MV-4-11 (cell line): ENCODE data around the gene IFITM1.
"Not testable (repeated sequence)": the region's sequence is repeated elsewhere in the genome, so short reads cannot be mapped to it uniquely, and the experiment has no call there.

Source experiments
- DNase-seq: peaks from one replicate; lab custom pipeline; 2025; lab: John Stamatoyannopoulos, UW

The IFITM1 gene

DNA sequence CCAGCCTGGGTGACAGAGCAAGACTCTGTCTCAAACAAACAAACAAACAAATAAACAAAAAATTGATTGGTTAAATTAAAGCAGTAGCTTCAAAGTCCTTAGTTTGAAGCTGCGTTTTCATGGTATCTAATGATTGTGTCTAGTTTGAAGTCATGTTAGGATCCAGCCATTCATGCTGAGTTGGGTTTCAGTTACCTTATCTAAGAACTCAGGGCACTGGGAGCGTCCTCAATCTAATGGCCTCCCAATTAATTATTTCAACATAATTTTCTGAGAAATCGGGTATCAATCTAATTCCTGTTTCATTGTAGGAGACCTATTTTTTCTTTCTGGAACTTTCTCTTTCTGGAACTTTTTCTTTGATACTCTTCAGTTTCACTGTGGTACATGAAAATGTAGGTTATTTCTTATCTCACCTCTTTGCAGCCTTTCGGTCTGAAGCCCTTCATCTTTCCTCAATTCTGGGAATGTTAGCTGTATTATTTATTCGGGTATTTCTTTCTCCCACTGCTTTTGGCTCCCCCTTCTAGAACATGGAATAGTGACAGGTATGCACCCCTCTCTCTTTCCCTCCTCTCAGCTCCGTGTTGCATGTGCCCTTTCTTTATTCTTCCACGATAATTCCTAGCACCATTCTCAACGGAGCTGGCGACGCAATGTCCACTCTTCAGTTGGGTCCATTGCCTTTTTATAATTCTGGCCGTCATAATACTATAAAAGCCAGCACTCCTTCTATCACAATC lies 31.2 kb downstream of the IFITM1 start:
- DNase-seq, result no peak

DNA sequence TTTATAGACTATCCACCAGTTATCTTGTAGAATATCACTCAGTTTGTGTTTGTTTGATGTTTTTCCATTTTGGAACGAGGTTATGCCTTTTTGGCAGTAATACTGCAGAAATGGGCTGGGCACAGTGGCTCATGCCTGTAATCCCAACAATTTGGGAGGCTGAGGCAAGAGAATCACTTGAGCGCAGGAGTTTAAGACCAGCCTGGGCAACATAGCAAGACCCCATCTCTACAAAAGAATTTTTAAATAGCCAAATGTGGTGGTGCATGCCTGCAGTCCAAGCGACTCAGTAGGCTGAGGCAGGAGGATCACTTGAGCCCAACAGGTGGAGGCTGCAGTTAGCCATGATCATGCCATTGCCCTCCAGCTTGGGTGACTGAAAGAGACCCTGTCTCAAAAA lies 32.7 kb downstream of the IFITM1 start:
- no peak for DNase-seq

DNA sequence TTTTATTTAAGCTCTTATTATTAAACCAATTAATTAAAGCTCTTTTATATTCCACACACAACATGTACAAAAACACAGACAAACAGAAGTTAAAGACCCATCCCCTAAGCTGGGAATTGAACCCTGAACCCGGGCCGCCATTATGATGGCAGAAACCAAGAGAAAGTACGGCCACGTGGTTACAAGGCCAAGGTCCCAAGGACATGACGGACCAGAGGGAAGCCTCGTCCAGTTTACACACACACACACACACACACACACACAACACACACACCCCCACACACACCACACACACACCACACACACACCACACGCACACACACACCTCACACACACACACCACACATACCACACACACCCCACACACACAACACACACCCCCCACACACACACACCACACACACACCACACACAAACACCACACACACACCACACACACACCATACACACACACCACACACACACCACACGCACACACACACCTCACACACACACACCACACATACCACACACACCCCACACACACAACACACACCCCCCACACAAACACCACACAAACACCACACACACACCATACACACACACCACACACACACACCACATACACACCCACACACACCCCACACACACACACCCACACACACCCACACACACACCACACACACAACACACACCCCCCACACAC lies 35.6 kb downstream of the IFITM1 start:
- not testable (repeated sequence) for DNase-seq

DNA sequence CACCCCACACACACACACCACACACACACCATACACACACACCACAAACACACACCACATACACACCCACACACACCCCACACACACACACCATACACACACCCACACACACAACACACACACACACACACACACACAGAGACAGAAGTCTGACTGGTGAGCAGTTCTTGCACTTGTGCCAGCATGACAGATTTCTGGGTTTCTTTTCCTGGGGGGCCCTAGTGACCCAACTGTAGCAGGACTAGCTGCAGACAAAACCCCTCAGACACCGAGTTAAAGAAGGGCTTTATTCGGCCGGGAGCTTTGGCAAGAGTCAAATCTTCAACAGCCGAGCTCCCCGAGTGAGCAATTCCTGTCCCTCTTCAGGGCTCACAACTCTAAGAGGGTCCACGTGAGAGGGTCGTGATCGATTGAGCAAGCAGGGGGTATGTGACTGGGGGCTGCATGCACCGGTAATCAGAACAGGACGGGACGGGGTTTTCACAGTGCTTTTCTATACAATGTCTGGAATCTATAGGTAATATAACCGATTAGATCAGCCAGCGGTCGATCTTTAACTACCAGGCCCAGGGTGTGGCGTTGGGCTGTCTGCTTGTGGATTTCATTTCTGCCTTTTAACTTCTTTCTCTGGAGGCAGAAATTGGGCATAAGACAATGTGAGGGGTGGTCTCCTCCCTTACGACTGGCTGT lies 36.3 kb downstream of the IFITM1 start:
- DNase-seq, result peak; percentile 35

DNA sequence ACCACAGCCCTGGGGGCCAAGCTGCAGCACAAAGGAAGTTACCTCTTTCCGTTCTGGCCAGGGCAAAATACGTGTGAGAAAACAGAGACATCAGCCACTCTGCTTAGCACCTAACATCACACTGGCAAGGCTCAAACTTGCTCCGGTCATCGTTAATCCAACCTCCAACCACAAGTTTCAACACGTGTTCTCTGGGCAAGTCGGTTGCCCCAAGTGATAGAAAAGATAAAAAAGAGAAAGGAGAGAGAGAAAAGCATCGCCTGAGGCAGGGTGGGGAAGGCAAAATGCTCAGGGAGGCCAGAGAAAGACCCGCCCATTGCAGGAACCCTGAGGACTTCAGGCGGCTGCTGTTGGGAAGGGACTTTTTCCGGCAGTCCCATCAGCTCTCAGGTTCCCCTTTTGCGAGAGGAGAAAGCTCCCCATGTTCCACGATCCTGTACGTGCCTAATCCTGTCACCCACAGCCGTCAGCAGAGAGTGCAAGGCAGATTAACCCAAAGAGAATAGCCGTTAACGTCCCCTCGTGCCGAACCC lies 36.9 kb downstream of the IFITM1 start:
- peak; percentile 93 for DNase-seq

DNA sequence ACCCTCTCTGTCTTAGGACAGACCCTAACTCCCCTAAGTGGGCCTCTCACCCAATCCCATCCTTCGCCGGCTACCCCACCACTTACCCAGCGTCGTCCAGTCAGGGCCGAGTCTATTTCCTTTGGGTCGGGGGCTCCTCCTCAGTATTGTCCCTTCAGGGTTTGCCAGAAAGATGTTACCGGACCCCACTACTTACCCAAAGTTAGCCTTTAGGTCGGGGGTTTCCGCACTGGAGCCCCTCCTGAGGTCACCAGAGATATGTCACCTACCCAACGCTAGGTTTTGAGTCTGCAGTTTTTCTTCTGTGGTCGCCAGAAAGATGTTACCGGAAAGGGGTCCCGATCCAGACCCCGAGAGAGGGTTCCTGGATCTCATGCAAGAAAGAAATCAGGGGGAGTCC lies 37.6 kb downstream of the IFITM1 start:
- no peak for DNase-seq

DNA sequence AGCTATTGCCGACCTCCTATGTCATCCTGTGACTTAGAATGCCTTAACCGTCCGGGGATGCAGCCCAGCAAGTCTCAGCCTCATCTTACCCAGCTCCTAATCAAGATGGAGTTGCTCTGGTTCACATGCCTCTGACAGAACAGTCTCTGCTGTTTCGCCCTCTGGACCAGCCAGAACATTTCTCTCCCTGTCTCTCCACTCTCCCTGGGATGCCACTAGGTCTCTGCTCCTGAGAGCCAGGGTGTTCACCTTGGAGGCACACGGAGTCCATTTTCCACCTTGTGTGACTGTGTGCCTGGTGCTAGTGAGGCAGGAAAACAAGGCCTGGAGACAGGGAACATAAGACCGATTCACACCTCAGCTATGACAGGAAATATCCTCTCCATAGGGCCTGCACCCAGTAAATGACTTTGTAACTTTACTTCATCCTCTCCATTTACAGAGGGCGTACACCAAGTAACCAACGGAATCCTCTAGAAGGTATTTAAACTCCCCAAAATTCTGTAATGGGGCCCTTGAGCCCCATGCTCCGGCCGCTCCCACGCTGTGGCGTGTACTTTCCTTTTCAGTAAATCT lies 38.7 kb downstream of the IFITM1 start:
- no peak for DNase-seq

DNA sequence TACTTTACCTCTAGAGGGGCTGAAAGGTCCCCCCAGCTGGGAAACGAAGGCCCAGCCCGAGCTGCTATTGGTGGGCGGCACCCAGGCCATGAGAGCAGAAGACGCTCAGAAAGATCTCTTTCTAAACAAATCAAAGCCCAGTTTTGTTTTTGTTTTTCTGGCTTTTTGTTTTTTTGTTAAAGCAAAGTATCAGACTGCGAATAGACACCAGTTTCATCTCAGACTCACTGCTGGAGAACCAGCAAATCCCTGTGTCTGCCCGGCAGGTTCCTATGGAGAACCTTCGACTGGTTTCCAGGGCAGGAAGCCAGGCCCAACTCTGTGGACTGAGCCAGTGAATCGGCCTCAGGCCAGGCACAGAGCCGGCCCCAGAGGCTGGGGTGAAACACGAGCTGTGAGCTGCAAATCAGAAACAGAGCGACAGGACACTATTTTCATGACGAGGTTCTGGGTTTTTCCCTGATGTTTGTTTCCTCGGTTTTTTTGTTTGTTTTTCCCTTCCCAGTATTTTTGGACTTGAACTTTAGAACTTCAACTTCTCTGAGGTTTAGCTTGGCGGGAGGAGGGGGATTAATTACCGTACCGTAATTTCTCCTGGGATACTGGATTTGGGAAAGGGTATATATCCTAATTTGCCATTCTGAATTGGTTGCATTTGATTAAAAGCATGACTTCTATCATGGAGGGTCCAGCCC lies 39.5 kb downstream of the IFITM1 start:
- DNase-seq, result no peak

DNA sequence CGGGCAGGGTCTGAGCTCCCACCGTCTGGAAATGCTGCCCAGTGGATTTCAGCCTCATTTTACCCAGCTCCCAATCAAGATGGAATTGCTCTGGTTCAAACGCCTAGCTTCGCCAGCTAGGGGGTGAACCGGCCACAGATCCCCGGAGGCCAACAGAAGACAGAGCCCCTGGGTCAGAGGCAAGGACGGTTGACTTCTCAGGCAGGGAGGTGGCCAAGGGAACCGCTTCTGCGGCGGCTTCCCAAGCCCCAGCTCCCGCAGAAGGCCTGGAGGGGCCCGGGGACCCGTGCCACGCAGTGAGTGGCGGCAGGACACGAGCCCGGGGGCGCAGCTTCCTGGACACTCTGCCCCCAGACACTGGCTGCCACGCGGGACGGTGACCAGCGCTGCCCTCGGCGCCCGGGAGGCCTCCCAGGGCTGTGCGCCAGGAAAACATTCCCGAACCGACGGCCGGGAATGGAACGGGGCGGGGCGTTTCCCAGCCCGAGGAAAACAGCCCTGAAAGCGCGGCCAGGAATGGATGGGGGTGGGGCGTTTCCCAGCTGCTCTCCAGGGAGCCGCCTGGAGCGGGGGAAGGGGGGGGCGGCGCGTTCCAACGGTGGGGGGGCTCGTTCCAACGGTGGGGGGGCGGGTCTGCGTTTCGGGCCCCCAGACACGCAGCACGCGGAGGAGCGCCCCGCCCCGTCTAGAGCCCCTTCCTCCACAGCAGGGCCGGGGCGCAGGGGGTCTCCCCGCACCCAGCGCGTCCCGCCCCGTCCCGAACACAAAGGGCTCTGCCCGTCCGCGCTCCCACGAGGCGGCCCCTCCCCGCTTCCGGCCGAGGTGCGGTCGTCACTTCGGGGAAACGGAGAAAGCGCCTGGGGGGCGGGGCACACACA lies 42.0 kb downstream of the IFITM1 start:
- peak; percentile 63 for DNase-seq

DNA sequence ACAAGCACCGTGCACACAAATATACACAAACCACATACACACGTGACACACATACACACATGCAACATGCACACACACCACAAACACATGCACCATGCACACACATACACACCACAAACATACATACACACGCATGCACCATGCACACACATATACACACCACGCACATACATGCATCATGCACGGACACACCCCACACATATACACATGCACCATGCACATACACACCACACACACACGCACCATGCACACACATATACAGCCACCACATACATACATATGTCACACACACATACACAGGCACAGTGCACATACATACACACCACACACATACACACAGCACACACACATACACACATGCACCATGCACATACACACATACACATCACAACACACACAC lies 42.8 kb downstream of the IFITM1 start:
- no peak for DNase-seq

DNA sequence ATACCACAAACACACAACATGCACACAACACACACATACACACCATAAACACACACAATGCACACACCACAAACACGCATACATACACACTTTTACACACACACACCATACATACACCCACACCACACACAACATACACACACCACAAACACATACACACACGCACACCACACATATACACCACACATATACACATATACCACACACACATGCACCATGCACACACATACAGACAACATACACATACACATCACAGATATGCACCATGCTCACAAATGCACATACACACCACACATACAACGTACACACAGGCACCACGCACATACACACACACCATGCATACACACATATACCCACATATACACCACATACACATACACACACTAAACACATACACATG lies 43.7 kb downstream of the IFITM1 start:
- no peak for DNase-seq

DNA sequence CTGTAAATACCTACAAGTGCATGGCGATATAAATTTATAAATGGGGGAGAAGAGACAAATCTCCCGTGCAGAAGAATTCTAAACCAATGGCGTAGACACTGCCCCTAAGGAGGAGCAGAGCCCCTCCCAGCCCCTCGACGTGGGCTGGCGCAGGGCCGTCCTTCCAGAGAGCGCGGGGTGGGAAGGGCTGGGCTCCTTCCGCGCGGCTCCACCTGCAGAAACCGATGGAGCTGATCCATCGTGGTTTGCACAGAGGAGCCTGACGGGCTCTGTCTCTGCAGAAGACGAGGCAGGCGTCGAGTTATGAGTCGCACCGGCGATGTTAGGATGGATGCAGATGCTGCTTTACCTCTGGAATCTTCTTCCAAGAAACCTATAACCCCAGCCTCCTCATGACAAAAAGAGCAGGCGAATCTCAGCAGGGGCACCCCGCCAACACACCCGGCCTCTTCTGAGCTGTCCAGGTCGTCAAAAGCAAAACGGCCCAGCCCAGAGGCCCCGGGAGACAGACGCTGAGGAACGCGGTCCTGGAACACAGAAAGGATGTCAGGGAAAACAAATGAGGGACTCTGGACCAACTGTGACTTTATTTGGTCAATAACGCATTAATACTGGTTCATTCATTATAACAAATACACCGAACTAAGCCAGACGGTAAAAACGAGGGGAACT lies 44.4 kb downstream of the IFITM1 start:
- DNase-seq, result no peak

DNA sequence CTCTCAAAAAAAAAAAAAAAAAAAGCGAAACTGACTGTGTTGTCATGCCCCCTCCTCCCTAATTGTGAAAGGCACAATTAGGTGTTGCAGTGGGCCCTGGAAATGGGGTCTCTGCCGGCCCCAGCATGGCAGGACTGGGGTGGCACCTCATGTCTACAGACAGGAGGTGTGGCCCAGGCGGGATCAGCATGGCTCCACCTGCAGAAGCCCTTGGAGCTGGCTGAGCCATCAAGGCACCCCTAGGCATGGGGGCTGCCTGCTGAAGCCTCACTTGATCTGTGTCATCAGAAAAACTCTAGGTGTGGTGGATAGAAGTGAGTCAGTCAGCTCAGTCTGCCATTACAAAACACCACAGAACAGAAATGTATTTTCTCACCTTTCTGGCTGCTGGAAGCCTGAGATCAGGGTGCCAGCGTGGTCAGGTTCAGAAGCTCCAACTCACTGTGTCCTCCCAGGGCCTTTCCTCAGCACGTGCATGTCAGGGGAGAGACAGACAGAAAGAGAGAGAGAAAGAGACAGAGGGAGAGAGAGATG lies 45.4 kb downstream of the IFITM1 start:
- no peak for DNase-seq

DNA sequence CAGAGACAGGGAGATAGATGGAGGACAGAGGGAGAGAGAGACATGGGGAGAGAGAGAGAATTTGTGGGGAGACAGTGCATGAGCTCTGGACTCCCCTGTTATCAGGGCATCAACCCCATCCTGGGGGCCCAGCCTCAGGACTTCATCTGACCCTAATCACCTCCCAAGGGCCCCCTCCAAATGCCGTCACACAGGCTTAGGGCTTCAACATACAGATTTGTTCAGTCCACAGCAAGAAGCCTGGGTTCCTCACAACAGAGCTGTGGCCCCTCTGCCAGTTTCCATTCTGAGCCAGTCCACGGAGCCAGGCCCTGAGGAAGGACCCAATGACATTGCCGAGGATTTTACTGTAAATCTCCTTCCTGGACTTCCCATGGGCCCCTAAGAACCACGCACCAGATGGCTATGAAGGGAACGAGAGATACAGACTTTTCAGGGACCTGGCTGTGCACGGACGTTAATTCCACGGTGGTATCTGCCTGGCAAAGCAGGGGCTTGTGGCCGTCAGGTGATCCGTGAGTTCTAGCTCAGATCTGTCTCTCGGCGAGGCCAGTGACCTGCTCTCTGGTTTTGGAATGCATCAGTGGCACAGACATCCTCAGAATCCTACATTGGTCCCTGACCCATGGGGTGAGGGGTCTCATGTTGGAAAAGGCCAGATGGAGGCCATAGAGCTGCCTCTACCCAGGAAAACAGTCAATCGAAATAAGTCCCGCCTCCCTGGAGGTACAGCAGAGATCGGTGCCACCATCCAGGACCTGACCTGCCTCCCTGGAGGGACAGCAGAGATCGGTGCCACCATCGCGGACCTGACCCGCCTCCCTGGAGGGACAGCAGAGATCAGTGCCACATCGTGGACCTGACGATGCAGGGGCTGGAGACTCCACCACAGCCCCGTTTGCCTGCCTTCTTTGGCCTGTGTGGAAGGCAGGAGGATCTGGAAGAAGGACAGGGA lies 46.8 kb downstream of the IFITM1 start:
- no peak for DNase-seq

DNA sequence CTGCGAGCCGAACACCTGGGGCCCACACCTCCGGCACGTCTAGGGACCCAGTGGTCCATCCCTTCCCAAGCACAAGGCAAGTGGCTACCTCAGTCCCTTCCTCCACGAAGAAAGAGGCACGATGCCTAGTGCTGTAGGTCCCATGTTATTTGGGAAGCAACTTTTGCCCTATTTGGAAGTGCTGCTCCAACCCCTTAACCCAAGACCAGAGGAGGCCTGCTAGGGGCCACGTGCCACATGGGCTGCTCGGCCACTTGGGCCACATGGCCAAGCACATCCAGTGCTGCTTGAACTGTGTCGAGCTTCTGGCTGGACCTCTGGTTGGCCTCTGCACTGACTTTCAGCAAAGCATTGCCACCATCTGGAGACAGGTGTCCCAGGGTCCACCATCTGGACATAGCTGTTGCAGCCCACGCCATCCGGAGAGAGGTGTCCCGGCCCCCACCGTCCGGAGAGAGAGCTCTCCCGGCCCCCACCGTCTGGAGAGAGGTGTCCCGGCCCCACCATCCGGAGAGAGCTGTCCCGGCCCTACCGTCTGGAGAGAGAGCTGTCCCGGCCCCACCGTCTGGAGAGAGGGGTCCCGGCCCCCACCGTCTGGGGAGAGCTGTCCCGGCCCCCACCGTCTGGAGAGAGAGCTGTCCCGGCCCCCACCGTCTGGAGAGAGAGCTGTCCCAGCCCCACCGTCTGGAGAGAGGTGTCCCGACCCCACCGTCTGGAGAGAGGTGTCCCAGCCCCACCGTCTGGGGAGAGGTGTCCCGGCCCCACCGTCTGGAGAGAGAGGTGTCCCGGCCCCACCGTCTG lies 49.0 kb downstream of the IFITM1 start:
- no peak for DNase-seq

DNA sequence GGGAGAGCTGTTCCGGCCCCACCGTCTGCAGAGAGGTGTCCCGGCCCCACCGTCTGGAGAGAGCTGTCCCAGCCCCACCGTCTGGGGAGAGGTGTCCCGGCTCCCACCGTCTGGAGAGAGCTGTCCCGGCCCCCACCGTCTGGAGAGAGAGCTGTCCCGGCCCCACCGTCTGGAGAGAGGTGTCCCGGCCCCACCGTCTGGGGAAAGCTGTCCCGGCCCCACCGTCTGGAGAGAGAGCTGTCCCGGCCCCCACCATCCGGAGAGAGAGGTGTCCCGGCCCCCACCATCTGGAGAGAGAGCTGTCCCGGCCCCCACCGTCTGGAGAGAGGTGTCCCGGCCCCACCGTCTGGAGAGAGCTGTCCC lies 49.6 kb downstream of the IFITM1 start:
- DNase-seq, result not testable (repeated sequence)

DNA sequence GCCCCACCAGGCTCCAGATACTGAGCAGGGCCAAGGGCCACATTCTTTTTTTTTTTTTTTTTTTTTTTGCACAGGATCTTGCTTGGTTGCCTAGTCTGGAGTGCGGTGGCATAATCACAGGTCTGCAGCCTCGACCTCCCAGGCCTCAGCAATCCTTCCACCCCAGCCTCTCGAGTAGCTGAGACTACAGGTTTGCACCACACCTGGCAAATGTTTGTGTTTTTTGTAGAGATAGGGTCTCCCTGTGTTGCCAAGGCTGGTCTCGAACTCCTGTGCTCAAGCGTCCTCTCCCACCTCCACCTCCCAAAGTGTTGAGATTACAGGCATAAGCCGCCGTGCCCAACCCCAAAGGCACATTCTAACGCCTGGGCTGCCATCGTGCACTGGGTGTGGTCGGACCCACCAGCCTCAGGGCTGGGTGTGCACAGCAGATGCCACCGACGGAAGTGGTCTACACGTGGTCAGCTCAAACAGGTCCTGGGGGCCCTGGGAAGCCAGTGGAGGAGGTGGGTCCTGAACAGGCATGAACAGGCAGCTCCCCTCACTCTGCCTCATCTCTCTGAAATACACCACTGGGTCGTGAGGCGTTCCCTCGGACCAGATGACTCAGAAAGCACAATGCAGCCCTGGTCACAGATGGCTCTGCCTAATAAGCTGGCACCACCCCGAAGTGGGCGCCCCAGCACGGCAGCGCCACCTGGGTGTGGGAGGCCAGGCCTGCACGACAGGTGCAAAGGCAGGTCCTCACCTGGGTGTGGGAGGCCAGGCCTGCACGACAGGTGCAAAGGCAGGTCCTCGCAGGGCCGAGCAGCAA lies 50.3 kb downstream of the IFITM1 start:
- no peak for DNase-seq
